GM18873 (cell line): Measurements from ENCODE around the gene PDIA5.

Experiments
- ATAC-seq: cut with Tn5 transposase; IDR thresholded peaks from one replicate; pipeline ENCODE4 v1.9.1; 2021; ENCODE audit warnings: mild to moderate bottlenecking, moderate library complexity, moderate number of reproducible peaks; ENCODE audit not compliant: unreplicated experiment, low FRiP score

The PDIA5 gene

GRCh38 chr3:123158899-123159390 is 92.1 kb downstream of the PDIA5 start:
- ATAC-seq: no peak

DNA sequence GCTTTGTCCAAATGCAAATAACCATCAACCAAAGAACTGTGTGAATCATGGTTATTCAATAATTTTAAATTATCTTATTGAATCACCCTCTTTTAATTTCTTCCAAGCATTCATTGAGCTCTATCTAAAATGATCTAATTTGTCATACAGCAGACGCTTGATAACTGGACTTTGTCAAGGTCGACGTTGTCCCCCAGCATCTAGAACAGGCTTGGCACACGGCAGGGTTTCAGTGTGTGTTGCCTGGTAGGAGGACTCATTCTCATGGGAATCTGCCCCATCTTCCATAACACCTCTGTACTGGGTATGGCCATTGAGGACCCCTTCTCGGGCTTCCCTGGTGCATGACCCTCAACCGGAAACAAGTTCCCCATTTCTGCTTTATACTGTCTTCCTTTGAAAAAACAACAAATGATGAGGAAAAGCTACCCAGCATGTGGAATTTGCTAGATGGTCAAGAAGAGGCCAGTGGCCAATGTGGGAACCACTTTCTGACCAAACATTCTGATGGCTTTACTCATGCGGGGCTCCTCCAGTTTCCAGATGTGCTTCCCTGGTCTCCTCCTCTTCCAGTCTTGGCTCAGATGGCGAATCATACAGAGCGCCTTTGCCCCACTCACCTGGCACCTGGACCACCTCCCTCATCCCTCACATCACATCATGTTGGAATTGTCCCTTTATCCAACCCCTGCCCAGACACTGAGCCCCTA is 93.3 kb downstream of the PDIA5 start:
- ATAC-seq: no peak

DNA sequence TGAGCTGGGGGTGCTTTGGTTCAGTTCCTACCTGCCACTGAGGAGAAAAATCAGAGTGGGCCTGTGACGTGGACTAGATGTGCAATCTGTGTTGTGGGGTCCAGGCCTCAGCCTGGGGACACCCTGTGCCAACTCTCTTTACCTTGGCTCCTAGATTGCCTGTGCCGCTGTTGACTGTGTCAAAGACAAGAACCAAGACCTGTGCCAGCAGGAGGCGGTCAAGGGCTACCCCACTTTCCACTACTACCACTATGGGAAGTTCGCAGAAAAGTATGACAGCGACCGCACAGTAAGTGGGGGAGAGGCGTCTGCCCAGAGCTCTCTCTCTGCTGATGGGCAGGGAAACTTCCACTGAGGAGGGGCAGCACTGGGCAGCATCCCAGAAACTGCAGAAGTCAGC is 94.3 kb downstream of the PDIA5 start:
- ATAC-seq: no peak

GRCh38 chr3:123163141-123163540 is 96.3 kb downstream of the PDIA5 start:
- ATAC-seq: no peak

DNA sequence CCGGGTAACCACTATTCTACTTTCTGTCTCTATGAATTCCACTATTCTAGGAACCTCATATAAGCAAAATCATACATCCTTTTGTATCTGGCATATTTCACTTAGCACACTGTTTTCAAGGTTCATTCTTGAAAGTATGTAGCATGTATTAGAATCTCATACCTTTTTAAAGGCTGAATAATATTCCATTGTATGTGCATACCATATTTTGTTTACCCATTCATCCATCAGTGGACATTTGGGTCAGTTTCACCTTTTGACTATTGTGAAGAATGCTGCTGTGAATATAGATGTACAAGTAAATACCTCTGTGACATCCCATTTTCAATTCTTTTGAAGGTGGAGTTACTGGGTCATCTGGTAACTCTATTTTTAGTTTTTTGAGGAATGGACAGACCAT is 98.3 kb downstream of the PDIA5 start:
- no peak for ATAC-seq

DNA sequence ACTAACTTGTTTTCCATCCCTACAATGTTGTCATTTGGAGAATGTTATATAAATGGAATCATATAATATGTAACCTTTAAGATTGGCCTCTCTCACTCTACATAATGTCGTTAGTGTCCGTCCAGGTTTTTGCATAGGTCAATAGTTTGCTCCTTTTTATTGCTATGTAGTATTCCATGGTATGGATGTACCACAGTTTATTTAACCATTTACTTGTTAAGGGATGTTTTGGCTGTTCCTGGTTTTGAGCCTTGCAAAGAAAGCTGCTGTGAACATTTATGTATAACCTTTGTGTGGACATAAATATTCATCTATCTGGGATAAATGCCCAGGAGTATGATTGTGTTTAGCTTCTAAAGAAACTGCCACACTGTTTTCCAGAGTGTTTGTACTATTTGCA is 100.9 kb downstream of the PDIA5 start:
- no peak for ATAC-seq

DNA sequence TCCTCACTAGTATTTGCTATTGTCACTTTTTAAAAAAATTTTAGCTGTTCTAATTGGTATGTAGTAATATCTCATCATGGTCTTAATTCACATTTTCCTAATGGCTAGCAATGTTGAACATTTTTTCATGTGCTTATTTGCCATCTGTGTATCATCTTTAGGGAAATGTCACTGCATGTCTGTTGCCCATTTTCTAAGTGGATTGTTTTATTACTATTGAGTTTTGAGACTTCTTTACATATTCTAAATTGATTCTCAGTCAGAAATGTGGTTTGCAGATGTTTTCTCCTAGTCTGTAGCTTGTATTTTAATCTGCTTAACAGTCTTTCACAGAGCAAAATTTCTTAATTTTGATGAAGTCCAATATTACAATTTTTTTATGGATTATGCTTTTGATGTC is 101.3 kb downstream of the PDIA5 start:
- ATAC-seq: no peak

- no peak for ATAC-seq
Measured at GRCh38 chr3:123168605-123169004, 101.8 kb downstream of the PDIA5 start.

DNA sequence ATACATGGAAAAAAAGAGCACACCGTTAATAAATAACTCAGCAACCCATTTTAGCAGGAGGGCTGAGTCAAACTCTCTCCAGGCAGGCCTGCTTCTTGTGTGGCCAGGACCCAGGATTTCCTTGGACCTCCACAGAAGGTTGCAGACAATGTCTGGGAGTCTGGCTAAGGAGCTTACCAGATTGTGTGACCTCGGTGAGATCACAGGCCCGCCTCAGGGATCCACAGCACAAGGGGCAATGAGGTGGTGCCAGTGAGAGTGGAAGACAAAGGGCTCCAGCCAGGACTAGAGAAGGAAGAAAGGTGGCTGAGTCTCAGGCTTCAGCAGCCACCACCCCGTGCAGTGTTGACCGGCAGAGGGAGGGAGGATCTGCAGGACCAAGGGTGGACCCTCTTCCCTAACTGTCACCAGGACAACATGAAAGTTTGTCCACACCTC is 102.7 kb downstream of the PDIA5 start:
- ATAC-seq: no peak

DNA sequence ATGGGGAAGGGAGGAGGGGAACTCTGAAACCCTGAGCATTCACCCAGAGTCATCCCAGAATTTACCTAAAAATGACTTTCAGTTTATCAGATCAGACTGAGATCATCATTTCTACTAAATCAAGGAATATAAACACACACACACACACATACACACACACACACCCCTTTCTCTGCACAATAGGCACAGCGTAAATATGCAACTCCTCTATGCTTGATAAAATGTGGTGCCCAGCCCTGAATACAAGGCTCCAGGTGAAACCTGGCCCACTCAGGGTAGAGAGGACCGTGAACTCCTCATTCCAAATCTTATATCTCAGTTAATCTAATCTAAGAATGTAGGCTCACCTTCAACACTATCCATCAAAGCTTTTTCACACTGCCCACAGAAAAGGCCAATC is 103.1 kb downstream of the PDIA5 start:
- no peak for ATAC-seq

DNA sequence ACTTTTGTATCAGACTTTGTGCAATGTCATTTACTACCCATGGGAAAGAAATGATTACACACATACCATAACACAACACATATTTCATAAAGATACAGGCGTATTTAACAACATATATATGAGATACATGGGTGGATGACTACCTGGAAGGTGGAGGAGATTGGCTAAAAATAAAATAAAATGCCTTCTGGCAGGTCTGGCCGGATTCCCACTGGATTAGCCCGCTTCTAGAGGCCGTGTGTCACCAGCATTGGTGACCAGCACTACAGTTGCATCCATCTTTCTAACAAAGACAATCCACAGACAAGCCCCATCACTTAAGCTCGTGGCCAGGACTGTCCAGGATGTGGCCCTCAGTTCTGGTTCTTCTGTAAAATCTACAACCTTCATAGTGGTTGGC is 114.0 kb downstream of the PDIA5 start:
- no peak for ATAC-seq

DNA sequence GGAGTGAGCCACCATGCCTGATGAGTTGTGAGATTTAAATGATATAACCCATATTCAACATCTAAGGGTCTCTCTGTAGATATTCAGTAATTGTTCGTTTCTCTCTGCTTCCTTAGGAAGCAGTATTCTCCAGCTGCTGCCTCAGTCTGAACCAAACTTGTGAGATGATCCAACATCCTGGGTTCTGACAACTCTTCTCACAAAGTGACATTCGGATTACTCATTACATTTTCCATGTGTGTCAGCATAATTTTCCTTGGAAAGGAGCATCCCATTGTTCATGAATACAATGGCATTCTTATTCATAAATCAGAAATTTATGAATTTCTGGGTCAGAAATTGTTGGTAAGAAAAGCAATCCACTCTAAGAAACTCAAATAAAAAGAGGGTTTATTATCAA is 119.9 kb downstream of the PDIA5 start:
- ATAC-seq: no peak

- ATAC-seq: no peak
Measured at GRCh38 chr3:123188058-123188457, 121.2 kb downstream of the PDIA5 start.

DNA sequence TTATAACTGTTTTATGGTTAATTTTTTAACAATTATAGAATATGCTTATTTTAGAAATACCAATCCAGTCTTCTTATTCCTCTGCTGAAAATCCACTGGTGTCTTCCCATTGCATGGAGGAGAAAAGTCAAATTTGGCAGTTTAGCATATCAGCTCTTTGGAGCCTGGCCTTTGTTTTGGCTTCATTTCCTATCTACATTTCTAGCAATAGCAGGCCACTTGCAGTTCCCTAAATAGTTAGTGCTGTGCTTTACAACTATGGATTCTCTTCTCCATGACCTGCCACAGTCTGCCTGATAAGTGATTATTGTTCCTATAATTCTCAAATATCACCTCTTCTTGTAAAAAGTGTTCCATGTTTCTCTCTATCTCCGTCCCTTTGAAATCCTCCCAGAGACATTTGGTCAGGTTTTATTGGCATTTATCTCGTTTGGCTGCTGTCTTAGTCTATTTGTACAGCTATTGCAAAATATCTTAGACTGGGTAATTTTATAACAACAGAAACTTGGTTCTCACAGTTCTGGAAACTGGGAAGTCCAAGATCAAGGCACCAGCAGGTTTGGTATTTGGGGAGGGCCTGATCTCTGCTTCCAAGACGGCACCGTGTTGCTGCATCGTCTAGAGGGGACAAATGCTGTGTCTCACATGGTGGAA is 126.8 kb downstream of the PDIA5 start:
- no peak for ATAC-seq

GRCh38 chr3:123194552-123194951 is 127.7 kb downstream of the PDIA5 start:
- ATAC-seq: no peak

- no peak for ATAC-seq
Measured at GRCh38 chr3:123198372-123198771, 131.5 kb downstream of the PDIA5 start.

GRCh38 chr3:123201223-123201556 is 134.4 kb downstream of the PDIA5 start:
- ATAC-seq: no peak

GRCh38 chr3:123201557-123202427 is 135.0 kb downstream of the PDIA5 start, which contains the start of gene SEC22A:
TSS of gene SEC22A (plus strand) at chr3:123201943. CDS start at chr3:123209218, 7,275 bp downstream.
- ATAC-seq: peak; percentile 94

DNA sequence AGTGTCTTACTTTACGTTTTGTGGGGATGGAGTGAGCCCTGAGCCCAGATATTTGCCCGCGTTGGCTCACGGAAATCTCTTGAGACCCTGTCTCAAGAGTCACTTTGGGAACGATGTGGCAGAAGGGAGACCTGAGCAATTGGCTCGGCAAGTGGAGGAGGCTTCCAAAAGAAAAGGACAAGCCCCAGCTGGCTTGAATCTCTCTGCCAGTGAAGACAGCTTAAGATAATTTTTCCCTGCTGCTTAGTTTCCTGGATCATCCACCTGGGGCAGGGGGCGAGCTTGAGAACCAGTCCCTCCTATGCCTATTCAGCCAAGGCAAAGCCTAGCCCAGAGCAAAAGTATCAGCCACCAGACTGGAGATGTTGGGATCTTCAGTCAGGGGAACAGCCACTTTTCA is 135.6 kb downstream of the PDIA5 start:
- no peak for ATAC-seq
